Measurements from ENCODE around the gene ANKMY1.

DNA sequence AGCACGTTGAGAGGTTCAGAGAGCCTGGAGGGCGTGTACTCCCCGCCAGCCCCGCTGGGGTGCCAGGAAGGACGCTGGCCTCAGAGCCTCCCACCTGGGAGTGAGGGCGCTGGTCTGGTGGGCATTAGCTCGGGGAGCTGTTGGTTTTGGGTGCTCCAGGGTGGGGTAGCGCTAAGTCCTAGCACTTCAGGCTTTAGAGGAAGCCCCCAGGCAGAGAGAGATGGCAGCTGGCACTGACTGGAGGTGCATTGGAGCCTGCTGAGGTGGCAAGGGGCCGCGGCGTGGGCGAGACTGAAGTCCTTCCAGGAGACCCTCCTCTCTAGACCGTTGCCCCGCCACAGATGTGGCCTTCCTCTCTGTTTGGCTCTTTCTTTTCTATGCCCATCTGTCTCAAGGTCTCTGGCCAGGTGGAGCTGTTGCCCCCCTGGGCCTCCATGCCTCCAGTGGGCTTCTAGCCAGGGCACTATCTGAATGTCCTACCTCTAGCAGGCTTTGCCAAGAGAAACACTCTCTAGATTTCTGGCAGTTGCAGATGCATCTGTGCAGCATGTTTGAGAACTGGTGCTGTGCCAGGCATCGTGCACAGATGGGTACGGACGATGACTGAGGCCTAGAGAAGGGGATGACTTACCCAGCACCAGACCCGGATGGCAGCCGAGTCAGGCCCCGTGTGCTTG is 35.4 kb upstream of the ANKMY1 start:
- TF ChIP-seq CTCF (IDR thresholded peaks at IDR 0.05; ENCODE audit: insufficient read depth, low read length, poor library complexity, severe bottlenecking) (no peak), EZH2phosphoT487 (conservative IDR thresholded peaks at IDR 0.05; ENCODE audit: low read length) (no peak)

Data from SU-DHL-6 (cell line).